ENCODE results near the gene MAN2C1.
"Not testable (repeated sequence)": the region's sequence is repeated elsewhere in the genome, so short reads cannot be mapped to it uniquely, and the experiment has no call there.

GRCh38 chr15:75319231-75319897 is 49.0 kb downstream of the MAN2C1 start:
- TF ChIP-seq CTCF, POLR2A, EP300 (IDR thresholded peaks at IDR 0.05): not testable (repeated sequence)
